K562 (cell line): ENCODE data around the gene PEDS1.
"Not testable (repeated sequence)": the region's sequence is repeated elsewhere in the genome, so short reads cannot be mapped to it uniquely, and the experiment has no call there.

ENCODE experiments used
- EZH2 ChIP-seq: IDR thresholded peaks from 2 replicates; pipeline ENCODE4 v1.6.1; 2012; ENCODE audit warnings: low read depth, mild to moderate bottlenecking, inconsistent platforms, low read length, borderline replicate concordance
- RBFOX2 ChIP-seq: fragments of 200-400 bp; formaldehyde crosslinking; IDR thresholded peaks from 2 replicates; pipeline ENCODE4 v1.6.1; 2017; ENCODE audit warnings: low read depth, mild to moderate bottlenecking, low read length, moderate library complexity

- TF ChIP-seq RBFOX2, EZH2: not testable (repeated sequence)
Observed at GRCh38 chr20:50106669-50107068, 46.9 kb downstream of the PEDS1 start.
